ENCODE results near the gene RIMOC1.

Gene RIMOC1, protein sequence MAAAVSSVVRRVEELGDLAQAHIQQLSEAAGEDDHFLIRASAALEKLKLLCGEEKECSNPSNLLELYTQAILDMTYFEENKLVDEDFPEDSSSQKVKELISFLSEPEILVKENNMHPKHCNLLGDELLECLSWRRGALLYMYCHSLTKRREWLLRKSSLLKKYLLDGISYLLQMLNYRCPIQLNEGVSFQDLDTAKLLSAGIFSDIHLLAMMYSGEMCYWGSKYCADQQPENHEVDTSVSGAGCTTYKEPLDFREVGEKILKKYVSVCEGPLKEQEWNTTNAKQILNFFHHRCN

GRCh38 chr5:41903892-41904799, at the start of gene RIMOC1:
TSS of gene RIMOC1 (plus strand) at chr5:41904344. CDS start at chr5:41904368, 24 bp downstream.
- DNase-seq (ENCODE audit: low read depth), result peak; percentile 94

DNA sequence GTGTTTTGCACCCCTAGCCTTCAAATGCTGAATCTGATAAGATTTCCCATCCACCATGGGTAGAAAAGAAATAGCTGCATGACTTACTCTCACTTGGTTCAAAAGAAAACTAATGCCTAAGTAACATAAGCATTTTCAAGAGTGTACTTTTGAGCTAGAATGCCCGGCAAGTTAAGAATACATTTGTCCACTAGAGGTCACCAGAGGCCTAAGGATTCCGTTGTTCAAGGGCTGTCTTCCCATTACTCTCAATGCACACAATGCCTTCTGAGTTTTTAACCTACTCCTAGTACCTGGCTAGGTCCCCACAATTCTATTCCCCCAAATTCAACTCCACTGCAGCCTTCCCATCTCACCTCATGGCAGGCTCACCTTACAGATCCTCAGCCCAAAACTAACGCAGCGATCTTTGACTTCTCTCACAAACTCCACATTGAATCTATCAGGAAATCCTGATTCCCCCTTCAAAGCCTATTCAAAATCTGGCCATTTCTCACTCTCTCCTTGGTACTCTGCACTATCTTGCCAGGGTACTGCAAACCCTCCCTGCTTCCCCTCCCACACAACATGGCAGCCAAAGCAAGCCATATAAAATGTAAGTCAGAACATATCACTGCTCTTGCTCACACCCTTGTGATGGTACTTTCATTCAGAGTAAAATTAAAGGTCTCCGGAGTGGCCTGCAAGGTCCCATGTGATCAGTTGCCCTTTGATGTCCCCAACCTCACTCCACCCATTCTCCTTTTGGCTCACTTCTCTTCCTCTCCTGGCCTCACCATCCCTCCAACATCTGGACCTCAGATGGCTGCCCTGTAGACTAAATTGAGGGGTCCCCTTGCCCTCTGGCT, 47.3 kb upstream of the RIMOC1 start:
- no peak for DNase-seq (ENCODE audit: low read depth)

DNA sequence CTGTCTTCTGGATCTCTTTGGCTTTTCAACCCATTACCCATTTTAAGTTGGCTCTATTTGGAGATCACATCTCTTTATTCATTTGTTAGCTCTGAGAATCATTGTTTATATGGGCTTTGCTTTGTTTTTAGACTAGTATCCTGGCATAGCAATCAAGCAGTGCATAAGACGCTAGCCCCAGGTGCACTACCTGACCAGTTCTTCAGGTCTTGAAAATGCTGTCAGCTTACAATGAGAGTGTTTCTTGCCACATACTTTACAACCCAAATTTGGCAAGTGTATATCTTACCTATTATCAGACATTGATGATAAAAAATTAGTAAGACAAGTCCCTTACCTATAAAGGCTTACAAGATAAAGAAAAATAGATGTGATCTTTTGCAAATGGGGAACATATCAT, 46.2 kb upstream of the RIMOC1 start:
- DNase-seq (ENCODE audit: low read depth), result no peak

DNA sequence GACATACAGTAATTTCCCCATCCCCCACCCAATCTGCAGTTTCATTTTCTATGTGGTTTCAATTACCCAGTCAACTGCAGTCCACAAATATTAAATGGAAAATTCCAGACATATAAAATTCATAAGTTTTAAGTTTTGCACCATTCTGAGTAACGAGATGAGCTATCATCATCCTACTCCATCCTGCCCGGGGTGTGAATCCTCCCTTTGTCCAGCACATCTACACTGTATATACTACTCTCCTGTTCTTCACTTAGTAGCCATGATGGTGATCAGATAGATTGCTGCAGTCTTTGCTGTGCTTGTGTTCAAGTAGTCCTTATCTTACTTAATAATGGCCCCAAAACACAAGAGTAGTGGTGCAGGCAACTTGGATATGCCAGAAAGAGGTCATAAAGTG, 45.3 kb upstream of the RIMOC1 start:
- no peak for DNase-seq (ENCODE audit: low read depth)

DNA sequence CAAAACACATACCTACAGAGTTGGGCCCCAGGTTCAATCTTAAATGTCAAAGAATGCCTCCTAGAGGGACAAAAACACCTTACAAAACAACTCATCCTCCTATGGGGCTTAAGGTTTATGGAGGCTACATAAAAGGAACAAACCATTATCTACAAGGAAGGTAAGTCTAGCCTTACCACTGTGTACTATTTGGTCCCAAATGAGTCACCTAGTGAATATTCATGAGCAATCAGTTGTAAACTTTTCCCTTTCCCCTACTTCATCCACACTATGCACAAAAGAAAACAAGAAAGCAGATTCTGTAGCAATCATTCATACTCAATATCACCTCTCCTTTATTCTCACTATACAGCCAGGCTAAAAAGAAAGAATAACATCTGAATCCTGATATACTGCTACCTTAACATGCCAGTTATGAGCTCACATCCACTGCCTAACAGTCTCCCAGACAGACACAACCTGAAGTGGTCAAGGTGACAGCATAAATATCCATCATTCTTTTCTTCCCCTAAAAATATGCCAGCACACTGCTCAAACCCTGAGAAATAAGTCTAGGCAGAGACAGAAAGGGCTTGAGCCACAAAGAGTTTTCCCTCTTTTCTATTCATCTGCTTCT, 40.2 kb upstream of the RIMOC1 start:
- DNase-seq (ENCODE audit: low read depth), result no peak

DNA sequence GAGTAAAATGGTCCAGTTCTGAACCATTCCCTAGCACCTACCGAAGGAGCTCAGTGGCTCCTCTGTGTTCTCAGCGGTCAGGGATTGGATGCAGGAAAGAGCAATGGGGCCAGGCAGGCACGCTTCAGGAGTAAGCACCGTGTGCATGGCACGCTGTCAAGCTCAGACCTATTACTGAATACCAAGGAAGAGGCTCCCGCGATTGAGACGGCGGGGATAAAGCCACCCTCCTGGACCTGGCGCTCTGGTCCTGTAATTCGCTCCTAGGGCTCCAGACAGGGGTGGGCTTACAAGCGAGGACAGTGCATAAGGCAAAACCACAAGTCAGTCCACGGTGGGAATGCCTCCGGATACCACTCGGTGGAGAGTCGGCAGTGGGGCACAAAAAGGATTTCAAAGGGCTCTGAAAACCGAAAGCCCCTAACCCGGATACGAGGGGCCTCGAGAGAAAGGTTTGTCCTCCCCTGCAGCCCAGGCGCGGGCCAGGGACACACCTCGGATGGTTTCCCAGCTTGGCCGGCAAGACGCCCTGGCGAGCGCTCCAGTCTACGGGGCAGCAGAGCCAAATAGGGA, 34.9 kb upstream of the RIMOC1 start:
- no peak for DNase-seq (ENCODE audit: low read depth)

DNA sequence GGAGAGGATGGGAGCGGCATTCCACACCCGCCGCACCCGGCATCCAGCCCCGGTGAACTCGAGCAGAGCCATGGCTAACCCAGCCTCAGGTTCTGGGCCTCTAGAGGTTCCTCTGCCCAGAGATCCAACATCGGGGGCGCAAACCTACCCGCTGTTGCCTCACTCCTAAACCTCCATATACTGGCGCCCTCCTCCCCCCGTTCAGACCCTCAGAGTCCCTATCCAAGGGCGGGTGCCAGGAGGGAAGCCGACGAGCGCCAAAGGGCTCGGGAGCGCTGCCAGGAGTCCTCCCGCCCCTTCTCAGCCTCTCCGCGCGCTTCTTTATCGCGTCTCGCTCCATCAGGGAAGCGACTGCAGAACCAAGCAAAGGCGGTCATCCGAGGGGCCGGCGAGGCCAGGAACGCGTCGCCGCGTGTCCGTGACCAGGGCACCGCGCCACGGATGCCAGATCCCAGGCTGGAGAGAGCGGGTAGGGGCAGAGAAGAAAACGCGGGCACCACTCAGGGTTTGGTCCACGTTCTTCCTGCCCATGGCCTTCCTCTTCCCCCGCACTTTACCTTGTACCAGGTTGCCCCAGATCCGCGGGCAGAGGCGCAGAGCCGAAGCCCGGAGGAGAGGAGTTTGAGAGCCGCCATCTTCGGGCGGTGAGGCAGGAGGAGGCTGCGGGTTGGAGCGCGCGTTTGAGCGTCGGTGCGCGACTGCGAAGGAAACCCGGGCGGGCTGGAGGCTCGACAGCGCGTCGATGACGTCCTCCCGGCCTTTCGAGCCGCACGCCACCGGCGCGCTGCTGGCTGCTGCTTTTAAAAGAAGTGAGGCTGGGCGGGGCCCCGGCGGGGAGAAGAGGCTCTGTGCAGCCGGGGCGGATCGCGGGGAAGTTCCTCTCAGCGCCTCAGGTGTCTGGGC, 34.2 kb upstream of the RIMOC1 start, which contains the start of gene OXCT1:
Gene OXCT1 (minus strand): TSS at position 702 of the 903 bp plus-strand sequence. CDS start 67 bp downstream, at position 635.
- peak; percentile 82 for DNase-seq (ENCODE audit: low read depth)

- no peak for DNase-seq (ENCODE audit: low read depth)
These were observed 33.5 kb upstream of the RIMOC1 start for GRCh38 chr5:41870627-41871048.

DNA sequence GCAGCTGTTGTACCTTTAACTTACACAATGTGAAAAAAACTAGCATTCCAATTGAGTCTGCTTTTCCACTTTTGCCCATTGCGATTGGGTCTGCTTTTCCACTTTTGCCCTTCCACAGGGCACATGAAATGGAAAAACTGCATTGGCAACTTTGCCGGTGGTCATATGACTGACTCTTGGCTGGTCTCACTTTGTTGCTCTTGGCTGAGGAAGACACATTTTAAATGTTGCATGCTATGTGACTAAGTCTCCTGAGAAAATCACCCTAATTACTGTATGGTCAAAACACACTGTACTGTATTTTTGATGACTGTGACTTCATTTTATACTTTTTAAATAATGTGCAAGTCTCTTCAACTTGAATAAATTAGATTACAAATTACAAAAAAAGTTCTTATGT, 32.3 kb upstream of the RIMOC1 start:
- DNase-seq (ENCODE audit: low read depth), result no peak

DNA sequence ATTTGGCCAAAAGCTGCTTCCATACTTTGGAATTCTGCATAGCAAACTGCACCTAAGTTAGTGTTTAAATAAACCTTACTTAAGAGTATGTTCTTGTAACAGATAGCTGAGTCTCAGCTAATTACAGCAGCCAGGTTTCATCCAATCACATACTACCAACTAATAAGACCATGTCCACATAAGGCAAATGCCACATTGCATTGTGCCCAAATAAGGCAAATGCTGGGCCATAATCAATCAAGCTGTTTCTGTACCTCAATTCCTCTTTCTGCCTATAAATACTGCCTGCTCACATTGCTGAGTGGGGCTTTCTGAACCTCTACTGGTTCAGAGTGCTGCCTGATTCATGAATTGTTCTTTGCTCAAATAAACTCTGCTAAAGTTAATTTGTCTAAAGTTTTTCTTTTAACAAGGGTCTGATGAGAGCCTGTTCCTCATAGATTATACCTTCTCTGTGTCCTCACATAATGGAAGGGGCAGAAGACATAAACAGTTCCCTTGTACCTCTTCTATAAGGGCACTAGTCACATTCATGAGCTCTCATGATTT, 29.6 kb upstream of the RIMOC1 start:
- DNase-seq (ENCODE audit: low read depth), result no peak

GRCh38 chr5:41875121-41875520, 29.0 kb upstream of the RIMOC1 start:
- DNase-seq (ENCODE audit: low read depth), result no peak

GRCh38 chr5:41876678-41877077, 27.5 kb upstream of the RIMOC1 start:
- DNase-seq (ENCODE audit: low read depth), result no peak

GRCh38 chr5:41877408-41877807, 26.7 kb upstream of the RIMOC1 start:
- no peak for DNase-seq (ENCODE audit: low read depth)

DNA sequence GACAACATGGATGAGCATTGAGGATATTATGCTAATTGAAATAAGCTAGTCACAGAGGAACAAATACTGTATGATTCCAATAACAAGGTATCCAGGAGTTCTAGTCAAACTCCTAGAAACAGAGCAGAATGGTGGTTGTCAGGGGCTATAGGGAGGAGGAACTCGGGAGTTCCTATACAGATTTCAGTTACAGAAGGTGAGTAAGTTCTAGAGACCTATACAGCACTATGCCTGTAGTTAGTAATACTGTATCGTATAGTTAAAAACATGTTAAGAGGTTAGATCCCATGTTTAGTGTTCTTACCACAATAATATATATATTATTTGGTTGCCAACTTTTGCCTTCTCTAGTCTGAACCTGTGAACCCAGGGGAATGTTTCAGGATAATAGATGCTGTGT, 26.0 kb upstream of the RIMOC1 start:
- DNase-seq (ENCODE audit: low read depth), result no peak

DNA sequence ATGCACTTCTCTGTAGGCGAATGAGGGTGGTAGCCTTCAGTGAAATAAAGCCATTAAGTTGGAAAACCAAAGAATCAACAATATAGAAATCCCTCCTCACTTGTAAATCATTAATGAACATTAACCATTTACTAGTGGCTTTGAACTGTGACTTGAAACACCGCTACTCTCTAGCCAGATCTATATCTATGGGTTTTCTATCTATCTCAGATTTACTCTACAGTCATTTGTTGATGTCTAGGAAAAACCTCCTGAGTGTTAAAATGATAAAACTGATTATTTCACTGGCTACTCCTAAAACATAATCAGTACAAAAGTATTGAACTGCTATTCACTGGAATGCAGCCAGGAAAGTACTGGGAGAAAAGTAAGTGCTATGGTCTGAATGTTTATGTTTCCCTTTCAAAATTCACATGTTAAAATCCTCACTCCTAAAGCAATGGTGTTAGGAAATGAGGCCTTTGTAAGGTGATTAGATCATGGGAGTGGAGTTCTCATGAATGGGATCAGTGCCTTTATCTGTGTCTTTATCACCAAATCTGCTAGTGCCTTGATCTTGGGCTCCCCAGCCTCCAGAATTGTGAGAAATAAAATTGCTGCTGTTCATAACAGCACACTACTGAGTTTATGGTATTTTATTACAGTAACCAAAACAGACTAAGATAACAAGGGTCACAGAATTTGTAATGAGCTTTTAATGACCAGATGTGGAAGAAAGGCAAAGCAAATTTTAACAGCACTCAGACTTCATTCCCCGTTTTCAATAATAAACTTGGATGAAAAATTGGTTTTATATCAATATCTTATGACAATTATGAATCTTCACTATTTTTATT, 25.3 kb upstream of the RIMOC1 start:
- DNase-seq (ENCODE audit: low read depth), result no peak

DNA sequence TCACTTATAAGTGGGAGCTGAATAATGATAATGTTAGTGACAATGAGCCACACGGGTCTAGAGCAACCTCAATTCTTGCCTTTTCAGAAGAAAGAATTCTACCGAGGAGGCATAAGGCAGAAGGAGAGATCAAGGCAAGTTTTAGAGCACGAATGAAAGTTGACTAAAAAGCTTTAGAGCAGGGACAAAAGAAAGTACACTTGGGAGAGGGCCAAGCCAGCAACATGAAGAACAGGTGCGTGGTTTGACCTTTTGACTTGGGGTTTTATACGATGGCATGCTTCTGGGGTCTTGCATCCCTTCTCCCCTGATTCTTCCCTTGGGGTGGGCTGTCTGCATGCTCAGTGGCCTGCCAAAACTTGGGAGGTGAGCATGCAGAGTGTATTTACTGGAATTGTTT, 21.4 kb upstream of the RIMOC1 start:
- no peak for DNase-seq (ENCODE audit: low read depth)

- DNase-seq (ENCODE audit: low read depth), result no peak
These were observed 20.9 kb upstream of the RIMOC1 start for GRCh38 chr5:41883243-41883642.

DNA sequence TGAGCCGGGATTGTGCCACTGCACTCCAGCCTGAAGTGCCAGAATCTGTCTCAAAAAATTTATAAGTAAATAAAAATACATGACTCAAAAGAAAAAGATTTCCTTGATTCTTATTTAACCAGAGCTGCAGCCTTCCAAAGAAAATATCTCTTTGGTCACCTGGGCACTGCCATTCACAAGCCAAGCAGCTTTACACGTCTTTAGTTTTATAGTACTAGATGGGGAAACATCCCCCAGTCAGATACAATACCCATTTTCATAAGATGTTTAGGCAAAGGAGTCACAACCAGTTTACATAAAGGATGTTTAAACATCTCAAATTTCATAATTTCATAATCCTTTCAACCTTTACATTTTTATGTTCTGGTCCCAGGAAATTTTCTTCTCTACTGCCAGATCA, 20.2 kb upstream of the RIMOC1 start:
- DNase-seq (ENCODE audit: low read depth), result no peak

DNA sequence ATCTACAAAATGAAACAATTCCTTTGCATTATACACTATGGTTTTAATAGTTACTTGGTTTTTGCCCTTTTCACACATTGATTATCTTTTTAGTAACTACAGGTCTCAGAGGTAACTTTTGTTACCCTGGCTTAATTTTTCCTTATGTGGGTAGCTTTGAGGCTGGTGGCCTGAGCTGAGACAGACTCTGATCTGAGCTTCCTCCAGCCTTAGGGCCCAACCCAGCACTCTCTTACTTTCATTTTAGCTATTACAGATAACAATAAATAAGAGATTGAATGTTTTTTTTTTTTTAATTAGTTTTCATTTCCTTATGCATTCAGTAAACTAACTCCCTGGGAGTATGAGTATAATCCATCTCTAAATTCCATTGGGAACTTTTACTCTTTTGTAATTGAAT, 18.9 kb upstream of the RIMOC1 start:
- no peak for DNase-seq (ENCODE audit: low read depth)

All from stimulated activated CD8-positive, alpha-beta memory T cell treated with anti-CD3 and anti-CD28 coated beads, Interleukin-12 subunit alpha, Interleukin-12 subunit beta, amount 100 ng/mL, for 4 hours (primary cell).